ENCODE results near the gene PDE6A.

The PDE6A gene

DNA sequence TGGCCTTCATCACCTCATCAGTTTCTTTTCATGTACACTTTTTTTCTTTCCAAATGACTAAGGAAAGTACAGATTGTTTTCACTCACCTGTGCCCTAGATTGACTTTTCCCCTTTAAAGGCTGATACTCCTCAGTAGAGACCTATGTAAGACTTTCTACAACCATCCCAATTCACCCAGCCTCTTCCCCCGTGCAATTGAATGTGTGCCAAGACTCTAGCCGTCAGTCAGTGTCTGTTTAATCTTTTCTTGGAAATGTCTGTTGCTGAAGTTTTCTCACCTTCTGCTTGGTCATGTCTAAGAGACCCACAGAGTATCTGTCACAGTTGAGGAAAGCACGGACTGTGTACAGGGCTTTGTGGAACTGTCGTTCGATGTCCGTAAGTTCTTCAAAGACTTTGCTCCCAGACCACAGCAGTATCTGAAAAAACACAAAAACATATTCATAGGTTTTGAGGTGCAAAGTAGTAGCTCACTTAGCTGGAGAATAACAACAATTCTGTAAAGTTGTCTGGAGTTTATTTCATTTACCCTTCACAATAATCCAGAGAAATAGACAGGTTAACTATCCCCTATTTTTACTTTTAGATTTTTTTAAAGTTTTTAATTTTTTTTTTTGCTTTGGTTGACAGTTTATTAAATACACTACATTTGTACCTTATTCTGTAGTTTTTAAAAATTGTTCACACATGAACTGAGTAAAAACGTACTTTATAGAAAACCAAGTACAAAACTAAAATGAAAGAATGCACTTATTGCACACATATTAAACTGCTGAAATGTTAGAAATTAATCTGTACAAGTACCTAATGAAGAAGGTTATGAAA lies 13.6 kb downstream of the PDE6A start:
- no peak for DNase-seq (ENCODE audit: low read depth in 2 of 2)

DNA sequence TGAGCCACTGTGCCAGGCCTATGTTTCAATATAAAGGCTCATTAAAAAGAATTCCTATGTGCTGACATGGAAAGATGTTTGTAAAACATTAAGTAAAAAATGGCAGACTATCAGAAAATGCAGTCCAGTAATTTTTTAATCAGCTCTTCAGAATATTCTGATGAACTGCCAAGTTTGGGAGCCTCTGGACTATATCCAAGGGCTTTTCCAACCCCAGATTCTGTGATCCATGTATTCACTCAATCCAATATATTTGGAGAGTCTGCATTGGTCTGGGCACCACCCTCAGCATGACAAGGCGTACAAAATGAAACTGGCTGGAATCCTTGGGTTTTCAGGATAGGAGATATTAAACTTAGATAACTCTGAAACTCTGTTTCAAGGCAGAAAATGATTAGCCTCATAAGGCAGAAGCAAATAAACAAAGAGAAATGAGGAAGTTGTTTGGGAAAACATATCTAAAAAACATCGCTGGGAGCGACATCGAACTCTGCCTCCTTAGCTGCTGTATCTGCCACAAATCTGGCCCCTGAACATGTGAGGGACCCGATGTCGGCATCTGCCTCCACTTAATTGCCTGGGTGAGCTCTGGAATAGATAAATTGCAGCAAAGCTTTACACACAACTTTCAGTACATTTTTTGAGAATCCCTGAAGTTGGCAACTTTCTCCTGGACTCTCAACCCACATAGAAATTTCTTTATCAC lies 14.4 kb downstream of the PDE6A start:
- no peak for DNase-seq (ENCODE audit: low read depth in 2 of 2)

DNA sequence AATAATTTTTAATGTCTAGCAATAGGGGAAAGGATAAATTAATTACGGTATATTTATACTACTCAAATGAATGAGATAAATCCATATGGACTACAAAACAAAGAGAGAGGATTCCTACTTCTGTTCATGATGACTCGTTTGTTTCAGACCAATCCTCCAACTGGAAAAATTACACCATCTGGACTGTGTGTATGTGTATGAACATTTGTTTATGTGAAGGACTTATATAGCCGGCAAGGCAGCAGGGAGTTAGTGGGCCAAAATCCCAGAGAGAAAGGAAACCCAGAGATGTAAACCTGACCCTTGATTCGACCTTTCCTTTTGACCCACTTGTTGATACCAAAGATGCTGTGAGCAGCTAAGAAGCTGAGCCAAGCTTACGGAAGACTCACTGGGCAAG lies 20.1 kb downstream of the PDE6A start:
- DNase-seq (ENCODE audit: low read depth in 2 of 2), result no peak

DNA sequence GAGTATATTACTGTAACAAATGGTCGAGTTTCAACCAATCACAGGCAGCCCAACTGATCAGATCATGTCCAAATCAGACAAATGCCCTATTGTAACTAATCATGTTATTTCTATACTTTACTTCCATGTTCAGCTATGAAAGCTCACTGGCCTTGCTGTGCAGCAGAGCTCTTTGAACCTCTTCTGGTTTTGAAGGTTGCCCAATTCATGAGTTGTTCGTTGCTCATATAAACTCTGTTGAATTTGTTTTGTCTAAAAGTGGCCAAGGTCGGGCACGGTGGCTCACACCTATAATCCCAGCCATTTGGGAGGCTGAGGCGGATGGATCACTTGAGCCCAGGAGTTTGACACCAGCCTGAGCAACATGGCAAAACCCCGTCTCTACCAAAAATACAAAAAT lies 21.6 kb downstream of the PDE6A start:
- no peak for DNase-seq (ENCODE audit: low read depth in 2 of 2)

DNA sequence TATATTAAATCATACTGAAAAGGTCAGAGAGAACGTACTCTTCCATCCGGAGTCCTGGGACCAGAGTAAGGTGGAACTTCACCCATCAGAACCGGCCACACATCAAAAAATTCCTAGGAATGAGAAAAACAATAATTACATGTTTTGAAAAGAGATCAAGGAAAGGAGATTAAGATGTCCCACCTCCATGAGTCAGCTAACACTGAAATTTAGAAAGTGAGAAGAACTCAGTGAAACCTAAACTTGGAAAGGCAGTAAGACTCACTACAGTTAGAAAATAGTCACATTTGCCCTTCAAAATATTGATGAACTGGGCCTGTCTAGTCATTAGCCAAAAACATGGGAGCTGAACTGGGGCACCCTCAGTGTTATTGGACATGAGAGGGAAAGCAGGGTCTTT lies 23.0 kb downstream of the PDE6A start:
- DNase-seq (ENCODE audit: low read depth in 2 of 2), result no peak

DNA sequence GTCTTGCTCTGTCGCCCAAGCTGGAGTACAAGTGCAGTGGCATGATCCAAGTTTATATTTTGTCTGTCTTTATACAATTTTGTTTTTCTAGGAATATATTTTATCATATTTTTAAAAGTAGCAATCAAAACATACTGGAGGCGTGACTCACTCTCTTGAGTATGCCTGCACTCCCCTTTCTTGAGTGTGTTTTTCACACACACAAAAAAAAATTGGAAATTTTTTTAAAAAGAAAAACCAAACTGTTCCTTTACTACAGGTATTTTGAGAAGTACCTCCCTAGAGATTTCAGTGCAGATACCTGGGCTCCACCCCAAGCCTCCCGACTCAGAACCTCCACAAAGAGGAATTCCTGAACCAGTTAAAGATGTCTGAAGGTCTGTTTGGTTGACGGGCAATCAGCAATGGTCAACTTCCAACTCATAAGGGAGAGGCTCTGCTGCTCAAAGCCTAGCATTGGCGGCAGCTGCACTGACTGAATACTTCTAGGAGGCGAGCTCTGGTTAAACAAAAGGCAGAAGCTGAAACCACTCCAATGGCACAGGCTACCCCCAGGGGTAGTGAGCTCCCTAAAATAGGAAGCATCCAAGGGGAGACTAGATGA lies 27.4 kb downstream of the PDE6A start:
- no peak for DNase-seq (ENCODE audit: low read depth in 2 of 2)

DNA sequence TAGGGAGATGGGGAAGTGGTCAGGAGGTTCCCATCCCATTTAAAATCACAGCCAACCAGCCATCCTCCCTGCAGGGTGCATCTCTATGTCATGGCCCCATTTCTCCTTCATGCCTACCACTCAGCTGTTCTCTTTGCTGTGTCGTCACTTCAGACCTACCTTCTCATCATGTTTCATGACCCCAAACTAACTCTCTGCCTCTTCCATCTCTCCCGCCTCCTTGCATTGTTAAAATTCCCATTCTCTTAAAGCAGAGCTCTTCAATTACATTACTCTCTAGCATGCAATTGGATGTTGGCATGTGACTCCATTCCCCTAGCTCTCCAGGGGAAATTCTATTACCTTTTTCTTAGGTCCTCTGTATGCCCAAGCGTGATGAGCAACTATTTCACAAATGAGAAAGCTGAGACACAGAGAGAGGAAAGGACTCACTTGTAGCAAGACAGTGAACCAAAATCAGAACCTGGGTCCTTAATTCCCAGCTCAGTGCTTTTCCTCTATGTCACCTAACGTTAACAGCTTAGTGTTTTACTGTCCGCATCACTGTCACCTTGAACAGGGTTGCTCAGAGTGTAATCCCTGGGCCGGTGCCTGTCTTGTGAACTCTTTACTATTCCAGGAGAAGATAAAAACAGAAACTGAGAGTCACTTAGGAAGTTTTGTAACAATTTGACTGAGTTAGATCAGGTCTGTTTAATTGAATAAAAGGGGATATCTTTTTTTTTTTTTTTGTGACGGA lies 28.1 kb downstream of the PDE6A start:
- no peak for DNase-seq (ENCODE audit: low read depth in 2 of 2)

DNA sequence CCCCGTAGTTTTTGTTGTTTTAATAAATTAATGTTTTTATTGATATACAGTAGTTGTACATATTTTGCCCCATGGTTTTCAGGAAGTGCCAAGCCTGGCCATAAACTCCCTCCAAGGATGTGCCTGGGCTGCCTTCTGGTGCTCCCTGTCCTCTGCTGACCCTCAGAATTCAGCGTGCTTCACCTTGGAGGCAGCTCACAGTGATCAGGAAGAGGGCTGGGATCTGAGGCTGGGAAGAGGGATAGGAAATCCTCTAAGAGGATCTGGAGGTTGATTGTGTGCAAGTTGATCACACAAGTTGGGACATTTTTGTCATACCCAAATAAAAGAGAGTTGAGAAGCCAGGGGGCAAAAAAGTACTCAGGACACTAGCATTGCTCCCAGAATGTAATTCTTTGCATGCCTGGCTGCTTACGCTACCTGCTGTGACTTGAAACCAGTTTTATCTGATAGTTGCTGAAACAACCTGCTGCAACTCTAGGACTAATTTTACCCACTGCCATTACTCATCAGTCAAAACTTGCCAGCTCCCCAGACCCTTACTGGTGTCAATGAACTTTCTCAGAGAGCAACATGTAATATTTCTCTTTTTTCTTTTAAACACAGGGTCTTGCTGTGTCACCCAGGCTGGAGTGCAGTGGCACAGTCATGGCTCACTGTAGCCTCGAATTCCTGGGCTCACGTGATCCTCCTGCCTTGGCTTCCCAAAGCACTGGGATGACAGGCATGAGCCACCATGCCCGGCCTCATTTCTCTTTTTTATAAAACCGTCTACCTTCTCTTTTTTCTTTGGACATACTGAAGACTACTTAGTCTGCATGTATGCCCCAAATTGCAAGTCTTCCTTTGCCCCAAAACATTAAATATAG lies 29.0 kb downstream of the PDE6A start:
- DNase-seq (ENCODE audit: low read depth in 2 of 2), result no peak

DNA sequence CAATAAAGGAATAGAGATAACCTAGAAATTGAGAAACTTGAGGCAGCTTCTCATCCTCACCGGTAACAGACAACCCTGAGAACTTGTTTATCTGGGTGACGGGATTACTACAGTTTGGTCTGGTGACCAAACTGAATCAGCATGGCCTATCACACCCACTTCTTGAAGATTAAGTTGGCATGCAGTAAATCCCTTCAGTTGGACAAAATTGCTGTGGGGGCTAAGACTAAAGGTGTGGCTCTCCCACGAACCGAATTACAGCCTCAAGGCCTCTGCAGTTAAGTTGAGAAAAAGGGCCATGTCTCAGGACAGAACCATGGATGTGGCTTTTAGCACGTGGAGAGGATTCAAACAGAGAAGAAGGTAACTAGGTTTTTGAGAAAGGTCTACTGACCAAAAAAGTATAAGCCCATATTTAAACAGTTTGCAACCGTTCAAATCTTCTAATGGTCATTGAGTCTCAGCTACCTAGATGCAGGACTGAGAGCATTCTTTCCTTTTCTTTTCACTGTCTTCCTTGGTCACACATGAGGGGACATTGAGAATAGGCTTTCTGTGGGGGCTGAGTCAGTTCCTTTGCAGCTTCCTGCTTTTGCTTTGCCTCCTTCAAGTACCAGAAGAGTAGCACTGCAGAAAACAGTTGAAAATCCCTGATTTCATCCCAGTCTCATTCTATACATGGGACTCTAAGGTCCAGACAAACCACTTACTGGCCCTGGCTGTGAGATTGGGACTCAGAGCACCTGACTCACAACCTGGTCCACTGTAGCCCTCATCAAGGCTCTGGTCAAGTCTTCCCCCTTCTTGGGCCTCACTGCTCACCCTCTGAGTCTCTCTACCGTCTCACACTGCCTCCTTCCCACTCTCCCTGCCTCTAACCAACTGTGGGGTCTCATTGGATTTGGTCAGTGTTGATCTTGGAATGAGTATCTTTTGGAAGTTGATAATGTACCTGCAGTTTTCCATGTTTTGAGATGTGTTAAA lies 30.9 kb downstream of the PDE6A start:
- DNase-seq (ENCODE audit: low read depth in 2 of 2), result no peak

DNA sequence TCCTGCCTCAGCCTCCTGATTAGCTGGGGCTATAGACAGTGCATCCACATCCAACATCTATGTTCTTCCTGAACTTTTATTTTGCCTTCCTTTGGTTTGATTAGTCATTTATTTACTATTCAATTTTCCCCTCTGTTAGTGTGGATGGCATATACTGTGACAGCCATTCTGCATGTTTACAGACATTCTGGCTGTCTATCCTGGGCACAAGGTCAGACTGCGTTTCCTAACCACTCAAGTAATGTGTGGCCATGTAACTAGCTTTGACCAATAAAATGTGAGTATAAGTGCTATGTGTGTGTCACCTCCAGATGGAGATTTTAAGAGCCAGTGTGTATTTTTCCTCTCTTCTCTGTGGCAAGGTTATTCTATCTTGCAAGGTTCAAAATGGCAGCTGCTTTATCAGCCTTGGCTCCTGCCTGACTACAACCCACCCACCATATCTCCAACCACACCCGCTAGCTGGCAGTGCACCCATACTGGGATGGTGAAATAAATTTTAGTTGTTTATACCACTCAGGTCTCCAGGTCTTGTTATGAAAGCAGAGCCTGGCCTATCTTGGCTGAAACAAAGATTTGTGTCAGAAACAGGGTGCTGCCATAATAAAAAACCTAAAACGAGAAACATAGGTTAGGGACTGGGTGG lies 32.2 kb downstream of the PDE6A start:
- DNase-seq (ENCODE audit: low read depth in 2 of 2), result no peak

DNA sequence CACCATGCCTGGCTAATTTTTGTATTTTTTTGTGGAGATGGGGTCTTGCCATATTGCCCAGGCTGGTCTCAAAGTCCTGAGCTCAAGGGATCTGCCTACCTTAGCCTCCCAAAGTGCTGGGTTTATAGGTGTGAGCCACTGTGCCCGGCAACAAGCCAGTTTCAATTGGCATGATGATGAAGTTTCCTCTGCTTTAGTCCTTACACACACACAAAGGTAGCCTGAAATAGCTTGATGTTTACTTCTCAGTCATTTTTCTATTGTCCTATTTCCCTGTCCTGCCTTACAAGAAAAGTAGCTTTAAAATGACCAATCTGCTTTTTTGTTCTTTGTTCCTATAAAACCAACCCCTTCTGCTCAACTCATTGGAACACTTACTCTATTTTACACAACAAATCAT lies 33.6 kb downstream of the PDE6A start:
- DNase-seq (ENCODE audit: low read depth in 2 of 2), result no peak

DNA sequence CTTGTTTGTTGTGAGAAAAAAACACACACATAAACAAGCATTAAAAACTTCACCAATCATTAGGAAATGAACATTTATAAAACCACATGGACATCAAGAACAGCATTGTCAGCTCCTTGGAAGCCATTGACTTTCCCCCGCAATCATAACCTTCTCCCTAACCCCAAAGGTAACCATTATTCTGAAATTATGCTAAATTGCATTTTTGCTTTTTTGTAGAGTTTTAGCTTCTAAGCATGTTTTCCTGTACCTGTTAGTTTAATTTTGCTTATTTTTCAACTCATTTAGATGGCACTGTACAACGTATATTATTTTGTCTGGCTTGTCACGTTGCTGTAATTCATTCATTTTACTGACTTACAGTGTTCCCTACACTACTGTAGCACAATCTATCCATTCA lies 36.8 kb downstream of the PDE6A start:
- DNase-seq (ENCODE audit: low read depth in 2 of 2), result no peak

DNA sequence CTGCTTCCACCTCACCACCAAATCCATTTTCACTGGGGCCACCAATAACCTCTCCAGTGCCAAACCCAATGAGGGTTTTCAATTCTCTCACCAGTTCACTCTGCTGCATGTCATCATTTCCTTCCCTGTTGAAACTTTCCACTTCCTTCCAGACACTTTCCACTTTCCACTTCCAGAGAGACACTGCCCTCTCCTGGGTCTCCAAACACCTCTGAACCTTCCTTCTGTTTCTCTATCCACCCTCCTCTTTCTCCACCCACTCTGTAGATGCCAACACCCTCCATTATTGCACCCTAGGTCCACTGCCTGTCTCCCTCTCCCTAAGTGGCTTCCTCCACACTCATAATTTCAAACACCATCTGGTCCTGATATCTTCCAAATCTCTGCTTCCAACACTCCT lies 39.6 kb downstream of the PDE6A start:
- no peak for DNase-seq (ENCODE audit: low read depth in 2 of 2)

DNA sequence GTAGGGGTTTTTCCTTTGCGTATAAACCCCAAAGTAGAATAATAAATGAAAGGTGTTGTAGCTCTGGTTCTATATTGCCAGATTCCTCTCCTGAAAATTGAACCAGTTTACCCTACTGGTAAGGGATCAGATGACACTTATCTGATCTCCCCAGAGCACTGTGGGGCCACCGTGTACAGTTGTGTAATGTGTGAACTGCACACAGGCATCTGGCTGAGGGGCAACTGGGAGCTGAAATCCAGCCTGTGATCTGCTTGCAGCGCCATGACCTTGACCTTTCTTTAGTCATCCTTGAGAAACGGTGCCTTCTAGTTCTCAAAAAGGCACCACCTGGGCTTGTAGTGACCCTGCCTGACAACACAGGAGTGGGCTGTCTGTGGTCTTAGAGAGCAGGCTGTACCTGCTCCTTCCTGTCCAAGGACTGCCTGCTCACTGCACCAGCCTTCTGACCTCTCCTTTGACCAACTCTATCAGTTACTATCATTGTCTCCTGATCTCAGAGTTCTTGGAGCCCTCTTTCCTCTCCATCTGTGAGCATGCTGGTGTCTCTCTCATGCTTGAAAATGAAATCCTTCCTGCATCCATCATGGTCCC lies 40.2 kb downstream of the PDE6A start:
- DNase-seq (ENCODE audit: low read depth in 2 of 2), result no peak

DNA sequence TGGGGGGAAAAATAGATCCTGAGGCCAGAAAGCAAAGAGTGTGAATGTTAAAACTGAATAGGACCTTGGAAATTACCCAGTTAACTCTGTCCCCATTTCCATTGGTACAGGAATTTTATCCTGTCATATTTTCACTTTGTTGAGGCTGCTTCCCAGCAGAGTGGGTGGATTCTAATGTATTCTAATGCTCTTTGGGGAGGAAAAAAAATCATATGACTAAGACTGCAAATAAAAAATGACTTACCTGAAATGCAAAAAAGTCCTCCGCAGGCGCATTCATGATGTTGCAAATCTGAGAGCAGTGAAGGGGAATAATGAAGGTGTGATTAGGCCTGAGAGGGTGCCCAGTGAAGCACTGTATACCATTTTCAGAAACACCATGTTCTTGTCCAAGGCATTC lies 41.2 kb downstream of the PDE6A start:
- no peak for DNase-seq (ENCODE audit: low read depth in 2 of 2)

DNA sequence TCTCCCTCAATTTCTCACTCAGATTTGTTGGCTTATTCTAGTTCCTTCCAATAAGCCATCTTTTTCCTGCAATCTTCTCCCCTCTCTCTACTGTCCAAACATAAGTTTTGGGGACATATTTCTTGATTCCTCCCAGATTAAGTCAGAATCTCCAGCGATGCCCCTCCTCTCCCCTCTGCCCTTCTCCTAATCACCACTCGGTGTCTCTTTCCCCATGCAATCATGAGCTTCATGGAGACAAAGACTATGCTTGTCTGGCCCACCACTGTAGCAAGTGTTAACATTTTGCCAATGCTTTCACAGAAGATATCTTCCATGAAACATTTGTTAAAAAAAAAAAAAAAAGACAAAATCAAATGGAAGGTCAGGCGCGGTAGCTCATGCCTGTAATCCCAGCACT lies 42.4 kb downstream of the PDE6A start:
- no peak for DNase-seq (ENCODE audit: low read depth in 2 of 2)

DNA sequence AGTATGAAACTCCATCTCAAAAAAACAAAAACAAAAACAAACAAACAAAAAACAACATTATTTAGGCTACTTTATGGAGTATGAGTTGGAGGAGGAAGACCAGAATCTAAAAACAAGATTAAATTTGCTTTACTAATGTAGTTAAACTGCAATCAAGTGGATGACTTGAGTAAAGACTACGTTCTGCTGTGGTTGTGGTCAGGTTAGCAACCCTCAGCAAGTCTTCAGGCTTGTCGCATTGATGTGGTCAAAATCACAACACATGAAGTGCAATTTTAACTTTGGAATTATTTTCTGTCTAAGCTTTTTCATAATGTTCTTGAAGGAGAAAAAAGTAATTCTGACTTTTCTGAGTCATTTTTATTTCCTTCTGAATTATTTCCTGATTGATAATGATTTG lies 43.1 kb downstream of the PDE6A start:
- DNase-seq (ENCODE audit: low read depth in 2 of 2), result no peak

DNA sequence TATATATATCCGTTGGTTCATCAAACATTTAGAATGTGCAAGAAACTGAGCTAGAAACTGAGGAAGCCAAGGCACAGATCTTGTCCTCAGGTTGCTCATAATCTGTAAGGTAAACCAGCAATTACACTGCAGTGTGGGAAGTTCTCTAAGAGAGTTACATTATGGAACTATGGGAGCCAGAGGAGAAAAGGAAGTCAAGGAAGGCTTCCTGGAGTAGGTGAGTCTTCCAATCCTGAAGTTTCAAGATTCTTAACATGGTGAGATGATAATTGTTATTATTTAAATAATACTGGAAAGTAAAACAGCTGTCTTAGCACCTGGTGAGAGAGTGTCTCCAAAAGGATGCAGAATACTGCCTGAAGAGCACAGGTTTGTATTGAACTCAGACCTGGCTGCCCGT lies 44.2 kb downstream of the PDE6A start:
- no peak for DNase-seq (ENCODE audit: low read depth in 2 of 2)

DNA sequence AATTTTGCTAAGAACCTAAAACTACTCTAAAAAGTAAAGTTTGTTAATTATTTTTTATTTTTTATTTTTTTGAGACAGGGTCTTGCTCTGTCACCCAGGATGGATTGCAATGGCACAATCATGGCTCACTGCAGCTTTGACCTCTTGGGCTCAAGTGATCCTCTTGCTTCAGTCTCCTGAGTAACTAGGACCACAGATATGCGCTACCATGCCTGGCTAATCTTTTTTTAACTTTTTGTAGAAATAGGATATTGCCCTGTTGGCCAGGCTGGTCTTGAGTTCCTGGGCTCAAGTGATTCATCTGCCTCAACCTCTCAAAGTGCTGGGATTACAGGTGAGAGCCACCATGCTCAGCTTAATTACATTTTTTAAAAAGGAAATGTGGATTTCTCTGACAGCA lies 45.8 kb downstream of the PDE6A start:
- no peak for DNase-seq (ENCODE audit: low read depth in 2 of 2)

All from activated CD8-positive, alpha-beta memory T cell treated with anti-CD3 and anti-CD28 coated beads for 4 hours (primary cell).